Measurements from ENCODE around the gene IL19.

Gene IL19

DNA sequence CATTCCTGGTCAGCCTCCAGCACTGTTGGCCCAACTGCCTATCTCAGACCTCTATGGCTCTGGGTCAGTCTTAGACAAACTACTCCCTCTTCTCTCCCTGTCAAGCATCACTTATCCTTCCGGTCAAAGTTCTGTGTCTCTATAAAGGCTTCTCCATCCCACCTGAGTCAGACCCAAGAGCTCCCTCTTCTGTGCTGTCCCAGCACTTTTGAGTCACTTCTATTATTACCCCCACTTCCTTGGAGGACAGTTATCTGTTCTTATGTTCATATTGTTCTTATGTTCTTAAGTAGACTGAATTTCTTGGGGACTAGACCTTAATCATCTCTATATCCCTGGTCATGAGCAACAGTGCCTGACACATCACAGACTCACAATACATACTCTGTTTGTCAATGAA, 30.9 kb downstream of the IL19 start:
- DNase-seq: no peak

DNA sequence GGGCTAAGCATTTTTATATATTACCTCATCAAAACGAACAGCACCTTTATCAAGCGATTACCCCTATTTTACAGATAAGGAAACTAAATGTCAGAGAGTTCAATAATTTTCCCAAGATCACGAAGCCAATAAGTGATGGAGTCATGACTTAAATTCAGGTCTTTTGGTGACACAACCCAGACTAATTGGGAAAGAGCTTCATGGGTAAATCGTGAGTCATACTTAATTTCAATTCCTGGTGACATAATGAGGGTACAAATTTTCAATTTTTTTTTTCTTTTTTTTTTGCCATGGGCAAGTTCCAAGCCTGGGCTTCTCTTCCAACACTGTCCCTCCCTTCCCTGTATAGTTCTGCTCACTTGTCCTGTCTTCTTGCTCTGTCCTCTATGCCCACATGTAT, 31.8 kb downstream of the IL19 start:
- no peak for DNase-seq

DNA sequence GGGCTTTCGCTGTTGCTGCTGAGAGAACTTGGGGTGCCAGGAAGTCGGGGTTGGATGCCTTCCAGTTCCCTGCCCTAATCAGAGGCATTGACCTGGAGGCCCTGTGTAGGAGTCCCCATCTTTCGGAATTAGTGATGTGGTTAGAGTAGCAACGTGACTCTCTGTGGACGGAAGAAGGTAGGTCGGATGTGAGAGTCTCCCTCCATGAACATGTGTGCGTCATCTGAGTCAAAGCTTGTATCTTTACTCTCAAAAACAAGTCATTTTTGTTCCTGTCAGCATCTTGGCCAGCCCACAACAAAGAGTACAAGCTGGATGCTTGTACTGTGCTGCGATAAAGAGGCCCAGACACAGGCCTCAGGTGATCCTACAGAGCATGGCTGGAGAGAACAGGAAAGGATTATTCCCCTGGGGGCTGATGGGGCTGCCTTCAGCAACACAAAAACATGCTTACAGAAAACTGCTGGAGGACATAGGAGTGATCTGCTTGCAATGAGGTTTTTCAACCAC, 32.7 kb downstream of the IL19 start:
- peak; percentile 71 to 96 (median 84) for DNase-seq

DNA sequence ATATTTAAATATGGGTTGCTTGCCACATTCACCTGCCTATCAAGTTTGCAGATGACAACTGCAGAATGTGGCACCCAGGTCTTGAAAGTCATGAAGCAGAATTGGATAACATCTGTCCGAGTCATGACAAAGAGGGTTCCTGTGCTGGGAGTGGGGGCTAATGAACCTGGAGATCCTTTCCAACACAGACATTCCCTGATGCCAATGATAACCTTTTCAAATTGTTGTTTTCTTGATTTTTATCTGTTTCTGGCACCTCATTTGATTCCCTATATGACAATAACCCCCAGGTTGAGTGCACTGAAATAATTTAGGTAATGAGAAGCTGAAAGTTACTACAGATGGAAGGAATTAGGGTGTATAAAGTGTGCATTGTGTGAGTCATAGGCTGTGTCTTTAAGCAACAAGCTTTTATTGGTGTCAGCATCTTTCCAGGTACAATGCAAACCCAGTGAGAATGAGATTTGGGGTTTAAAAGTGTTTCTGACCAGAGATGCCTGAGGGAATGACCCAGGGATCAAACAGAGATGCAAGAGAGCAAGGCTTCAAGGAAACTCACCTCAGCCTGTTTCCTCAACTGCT, 33.7 kb downstream of the IL19 start:
- DNase-seq: no peak

DNA sequence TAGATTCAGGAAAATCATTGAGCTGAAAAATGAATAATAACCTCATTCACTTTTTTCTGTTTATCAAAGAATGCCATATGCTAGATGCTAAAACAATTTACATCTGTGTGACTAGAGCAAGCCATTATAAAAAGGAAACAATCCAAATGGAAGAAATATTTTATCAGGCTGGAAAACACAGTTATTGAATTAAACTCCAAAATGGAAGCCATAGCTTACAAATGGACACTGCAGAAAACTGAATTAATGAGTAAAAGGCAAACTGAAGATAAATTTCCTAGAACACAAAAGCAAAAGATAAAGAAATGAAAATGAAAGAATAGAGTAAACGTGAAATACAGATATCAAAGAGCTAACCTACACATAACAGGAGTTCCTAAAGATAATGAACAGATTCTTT, 34.8 kb downstream of the IL19 start:
- no peak for DNase-seq

DNA sequence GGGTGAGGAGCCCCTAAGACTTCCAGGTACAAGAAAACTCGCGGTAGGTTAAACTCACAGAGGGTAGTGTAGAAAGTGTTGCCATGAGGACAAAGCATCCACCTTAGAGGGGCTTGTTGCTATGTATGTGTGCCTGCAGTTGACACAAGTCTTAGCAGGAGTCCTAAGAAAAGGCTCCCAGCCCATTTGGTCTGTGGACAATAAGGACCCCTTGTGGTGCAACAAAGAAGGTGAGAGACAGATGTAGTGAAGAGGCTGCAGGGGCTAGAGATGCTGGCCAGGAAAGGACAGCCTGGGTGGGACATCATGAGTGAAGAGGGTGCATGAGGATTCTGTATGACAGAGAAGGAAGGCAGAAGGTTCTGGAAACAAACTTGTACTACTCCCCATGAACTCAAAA, 38.0 kb downstream of the IL19 start:
- DNase-seq: peak in 4 of 6 experiments; percentile 23 to 63 (median 43)

DNA sequence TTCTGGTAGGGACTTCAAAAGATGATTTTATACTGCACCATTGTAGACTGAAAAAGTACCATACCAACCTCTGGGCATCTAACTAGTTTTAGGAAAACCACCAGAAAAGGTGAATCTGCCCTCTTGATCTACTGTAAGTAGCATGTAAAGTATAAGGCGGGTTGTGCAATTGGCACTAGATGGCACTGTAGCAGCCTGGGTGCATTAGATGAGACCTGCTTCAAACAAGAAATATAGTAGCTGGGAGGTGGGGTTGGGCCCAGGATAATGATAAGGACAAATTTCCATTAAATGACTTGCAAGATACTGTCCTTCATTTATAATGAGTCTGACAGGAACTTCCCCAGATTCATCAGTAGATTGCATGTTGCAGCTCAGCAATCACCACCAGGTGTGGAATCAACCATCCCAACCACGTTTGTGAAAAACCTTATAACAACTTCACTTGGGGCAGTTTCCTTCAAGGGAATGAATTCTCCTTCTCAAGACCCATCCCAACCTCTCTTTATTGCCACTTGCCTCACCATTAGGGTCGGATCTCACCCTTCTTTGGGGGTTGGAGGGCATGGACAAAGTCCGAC, 39.0 kb downstream of the IL19 start:
- DNase-seq: peak in 4 of 6 experiments; percentile 30 to 53 (median 40)

DNA sequence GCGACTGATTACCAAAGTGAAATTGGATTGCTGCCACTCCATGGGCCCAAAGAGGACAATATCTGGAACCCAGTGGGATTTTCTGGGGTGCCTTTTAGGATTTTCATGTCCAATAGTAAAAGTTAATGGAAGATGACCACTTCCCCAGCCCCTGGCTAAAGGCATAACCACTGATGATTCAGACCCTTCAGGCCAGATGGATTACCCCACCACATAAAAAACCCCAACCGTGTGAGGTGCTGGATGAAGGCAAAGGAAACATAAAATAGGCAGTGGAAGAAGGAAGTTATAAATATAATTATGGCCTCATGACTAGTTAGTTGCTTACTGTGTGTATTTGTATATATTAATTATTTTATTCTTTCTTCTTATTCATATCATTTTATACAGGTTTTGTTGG, 41.9 kb downstream of the IL19 start:
- no peak for DNase-seq

DNA sequence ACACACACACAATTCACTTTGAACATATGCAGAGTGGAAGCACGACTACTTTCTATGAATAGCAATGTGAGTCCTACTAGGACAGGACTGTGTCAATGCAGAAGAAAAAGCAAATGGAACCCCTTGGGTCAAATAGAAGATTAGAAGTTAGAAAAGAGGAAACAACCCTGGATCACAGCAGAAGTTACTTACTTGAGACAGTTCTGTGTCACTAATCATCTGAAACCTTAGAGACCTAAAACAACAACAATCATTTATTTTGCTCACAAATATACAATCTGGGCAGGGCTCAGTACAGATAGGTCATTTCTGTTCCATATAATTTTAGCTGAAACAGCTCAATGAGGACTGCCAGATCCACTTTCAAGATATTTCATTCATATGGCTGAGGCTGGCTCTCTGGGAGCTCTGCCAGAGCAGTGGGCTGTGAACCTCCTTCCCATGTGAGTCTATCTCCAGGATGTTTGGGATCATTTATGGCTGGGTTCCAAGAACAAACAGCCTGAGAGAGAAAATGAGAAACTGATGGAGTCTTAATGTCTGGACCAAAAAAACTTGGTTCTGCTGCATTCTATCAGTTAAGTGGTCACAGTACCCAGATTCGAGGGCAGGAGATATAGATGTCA, 44.3 kb downstream of the IL19 start:
- DNase-seq: no peak

DNA sequence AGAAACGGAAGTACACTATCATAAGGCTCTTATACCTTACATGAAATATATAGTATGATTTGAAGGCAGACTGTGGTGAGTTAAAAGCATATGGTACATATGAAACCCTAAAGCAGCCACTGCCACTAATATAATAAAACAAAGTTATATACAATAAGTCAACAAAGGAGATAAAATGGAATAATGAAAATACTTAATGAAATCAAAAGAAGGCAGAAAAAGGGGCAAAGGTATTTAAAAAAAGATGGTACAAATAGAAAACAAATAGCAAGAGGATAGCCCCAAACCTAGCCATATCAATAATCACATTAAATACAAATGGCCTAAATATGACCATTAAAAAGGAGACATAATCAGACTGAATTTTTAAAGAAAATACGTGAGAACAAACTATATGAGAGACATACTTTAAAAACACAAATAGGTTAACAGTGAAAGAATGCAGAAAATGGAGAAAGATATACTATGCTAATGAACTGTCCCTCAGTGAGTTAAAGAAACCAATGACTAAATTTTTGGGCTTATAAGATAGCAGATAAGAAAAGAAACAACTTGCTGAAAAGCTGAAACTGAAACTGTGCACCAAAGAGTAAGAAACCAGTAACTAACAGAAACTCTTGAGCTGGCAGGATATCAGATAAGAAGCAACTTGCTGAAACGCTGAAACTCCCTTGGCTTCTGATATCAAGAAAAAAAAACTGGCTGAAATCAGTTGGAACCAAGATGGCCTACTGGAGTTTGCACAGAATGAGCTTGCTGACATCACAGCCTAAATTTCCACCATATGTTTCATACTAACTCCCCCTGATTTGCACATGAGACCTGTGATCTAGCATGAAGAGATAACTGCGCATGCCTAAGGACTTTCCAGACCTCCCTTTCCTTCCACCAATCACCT, 46.1 kb downstream of the IL19 start:
- peak in 4 of 6 experiments; percentile 20 to 63 (median 62) for DNase-seq

DNA sequence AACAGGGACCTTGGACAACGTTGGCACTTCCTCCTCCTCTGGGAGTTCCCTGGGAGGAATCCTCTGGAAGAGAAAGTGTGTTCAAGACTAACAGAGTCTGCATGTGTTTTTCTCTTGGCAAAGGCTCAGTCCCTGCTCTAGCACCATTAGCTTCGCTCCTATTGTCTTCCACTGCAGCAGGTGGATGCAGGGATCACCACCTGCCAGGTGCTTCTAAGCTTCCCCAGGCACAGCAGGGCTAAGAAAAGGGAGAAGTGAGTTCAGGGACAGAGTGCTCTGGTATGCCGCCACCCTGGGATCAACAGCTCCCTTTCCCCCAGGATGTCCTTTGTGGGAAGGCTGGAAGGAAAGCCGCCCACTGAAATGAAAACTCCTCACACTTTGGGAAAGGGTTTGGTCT, 50.9 kb downstream of the IL19 start:
- no peak for DNase-seq

DNA sequence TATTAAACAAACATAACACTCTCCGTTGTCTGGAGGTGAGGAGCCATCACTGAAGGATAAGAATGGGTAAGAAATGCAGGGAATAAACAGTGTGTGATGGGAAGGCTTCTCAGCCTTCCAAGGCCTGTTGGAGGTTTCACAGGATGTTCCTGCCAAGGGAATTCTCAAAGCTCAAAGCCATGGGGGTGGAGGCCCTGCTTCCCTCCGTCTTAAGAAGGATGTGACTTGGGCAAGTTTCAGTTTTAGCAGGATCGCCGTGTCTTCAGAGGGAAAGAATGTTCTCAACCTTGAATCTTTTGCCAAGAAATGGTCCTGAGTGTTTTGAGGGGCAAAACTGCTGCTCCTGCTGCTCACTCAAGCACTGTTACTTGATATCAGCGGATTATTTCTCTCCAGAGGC, 53.2 kb downstream of the IL19 start:
- DNase-seq: no peak

DNA sequence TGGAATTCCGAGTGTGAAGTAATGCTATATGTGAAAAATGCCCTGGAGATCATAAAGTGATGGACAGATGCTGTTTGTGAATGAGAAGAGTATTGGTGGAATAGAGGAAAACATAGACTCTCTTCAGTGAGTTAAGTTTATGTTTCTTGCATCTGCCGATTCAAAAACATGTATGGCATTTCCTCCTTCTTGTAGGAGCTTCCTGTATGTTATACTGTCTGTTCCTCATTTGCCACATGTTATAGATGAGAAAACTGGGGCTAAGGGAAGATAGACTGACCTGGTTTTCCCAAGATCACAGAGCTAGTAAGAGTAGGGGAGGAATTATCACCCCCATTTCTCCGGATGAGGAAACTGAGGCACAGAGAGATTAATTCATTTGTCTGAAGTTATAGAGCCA, 53.8 kb downstream of the IL19 start:
- DNase-seq: no peak

DNA sequence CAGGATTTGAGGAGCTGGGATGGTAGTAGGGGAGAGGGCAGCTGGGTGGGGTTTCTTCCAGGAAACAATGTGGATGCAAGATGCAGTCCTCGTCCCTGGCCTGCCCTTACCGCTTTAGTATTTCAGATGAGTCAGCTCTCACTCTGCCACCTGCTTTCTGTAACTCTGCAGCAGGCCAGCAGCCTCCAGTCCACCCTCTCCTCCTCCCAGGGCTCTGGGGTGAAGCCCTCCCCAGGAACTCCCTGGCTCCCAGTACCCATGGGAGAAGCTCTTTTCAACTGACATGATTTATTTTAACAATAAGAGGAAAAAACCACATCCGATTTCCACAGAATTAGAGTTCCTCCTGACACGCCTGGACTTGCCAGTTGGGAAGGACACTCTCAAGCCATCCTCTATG, 55.8 kb downstream of the IL19 start:
- no peak for DNase-seq

DNA sequence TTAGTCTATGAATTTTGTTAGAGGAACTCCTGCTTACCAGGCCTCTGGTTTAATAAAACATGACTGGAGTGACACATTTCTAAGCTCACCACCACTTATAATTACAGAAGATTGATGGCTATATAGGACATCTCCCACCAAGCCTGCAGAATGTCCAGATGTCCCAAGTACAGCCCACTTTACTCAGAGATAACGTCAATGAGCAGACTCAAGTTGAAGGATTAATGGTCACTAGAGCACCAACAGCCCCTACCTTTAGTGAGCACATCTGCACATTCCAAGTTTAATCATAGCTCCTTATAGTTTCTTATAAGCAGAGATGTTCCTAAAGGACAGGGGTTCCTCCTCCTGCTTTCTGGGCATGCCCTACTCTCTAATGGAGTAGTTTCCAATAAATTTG, 57.5 kb downstream of the IL19 start:
- no peak for DNase-seq

DNA sequence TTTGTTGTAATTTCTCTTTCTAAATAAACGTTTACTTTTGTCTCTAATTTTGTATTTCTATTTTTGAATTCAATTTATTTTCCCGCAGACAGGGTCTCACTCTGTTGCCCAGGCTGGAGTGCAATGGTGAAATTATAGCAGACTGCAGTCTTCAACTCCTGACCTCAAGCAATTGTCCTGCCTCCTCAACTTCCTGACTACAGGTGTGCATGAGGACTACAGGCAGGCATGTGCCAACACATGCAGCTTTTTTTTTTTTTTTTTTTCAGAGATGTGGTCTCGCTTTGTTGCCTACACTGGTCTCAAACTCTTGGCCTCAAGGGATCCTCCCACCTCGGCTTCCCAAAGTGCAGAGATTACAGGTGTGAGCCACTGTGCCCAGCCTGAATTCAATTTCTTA, 58.2 kb downstream of the IL19 start:
- DNase-seq: no peak

DNA sequence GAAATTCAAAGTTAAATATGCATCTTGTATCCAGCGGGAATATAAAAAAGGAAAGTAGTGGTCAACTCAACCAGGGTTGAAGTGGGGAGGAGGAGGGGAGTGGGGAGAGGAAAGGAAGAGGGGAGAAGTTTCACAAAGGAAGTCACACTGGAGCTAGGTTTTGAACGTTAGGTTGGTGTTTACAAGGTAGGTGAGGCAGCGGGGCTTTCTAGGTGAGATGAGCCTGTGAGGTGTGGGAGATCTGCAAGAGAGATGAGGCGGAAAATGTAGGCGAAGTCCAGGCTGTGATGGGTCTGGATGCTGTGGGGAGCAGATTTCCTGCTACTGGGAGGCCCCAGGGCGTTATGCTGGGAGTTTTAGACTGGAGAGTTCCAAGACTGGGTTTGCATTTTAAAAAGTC, 58.7 kb downstream of the IL19 start:
- DNase-seq: peak in 2 of 6 experiments; percentile 13 to 16

DNA sequence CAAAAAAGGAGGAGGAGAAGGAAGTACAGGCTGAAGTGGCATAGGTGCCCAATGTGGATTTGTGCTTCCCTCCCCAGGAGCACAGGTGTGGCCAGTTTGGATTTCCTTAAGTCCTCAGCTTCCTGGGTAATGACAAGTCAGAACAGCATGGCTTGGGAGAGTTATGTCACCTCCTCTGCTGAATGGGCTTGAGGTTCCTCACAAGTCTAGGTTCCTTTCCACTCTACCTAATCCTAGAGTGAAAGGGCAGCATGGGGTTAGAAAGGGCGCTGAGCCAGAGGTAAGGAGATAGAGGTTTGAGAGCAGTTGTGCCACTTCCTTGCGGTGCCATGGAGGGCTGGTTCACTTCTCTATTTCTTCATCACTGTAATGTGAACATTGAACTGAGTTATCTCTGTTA, 59.3 kb downstream of the IL19 start:
- no peak for DNase-seq

DNA sequence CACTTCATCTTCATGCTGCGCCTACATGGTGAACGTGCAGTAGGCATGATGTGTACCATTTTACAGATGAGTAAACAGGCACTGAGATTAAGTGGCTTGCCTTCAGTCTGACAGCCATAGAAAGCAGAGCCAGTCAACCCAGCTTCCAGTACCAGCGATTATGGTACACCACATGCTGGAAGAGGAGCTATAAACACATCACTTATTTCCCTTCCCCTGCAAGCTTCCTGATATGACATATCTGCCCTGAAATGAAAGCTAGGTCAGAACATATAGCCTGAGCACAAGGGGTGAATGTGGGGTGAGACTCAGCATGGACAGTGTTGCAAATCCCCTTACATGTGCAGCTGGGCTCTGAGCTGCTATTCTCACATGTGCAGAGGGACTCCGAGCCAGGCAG, 61.1 kb downstream of the IL19 start:
- DNase-seq: no peak

DNA sequence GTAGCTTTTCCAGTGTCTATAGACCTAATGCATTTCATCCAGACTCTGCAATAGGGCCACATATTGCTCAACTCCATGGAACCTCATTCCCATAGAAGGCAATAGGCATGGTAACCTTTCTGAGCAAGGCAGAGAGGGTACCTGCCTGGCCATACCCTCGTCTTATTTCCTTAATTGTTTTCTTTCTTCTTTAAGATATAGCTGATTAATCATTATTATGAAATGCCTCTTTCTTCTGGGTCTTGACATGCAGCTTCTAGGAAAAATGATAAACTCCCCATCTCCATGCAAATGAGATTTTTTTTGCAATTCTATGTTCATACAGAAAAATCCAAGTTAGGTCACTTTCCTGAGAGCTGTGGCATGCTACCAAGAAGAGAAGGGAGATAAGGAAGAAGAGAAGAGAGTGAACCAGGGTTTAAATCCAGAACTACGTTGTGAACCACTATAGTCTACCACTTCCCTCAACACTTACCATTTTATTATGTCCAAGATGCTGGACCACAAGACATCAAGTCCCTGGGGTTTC, 61.8 kb downstream of the IL19 start:
- DNase-seq: no peak

DNA sequence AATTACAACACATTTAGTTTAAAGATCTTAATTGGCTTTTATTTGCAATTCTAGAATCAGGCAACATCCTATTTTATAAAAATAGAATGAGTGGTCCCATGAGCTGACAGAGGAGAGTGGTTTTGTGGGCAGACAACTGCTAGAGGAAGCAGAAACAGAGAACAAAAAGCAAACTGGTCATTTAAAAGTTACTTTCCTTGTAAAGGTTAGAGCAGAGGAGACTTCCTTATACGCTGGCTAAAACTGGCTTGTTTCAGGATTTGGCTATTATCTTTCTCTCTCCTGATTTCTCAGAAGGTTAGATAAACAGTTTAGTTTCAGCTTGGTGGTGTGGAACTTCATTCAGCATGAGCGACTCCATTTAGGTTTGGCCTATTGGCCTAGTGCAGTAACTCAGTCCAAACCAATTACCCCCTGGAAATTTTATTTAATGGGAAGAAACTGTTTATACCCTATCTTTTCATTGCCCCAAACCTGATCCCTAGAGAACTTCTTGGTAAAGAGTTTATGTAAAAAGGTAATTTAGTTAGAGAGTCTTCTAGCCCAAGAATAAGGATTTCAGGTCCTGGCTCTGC, 62.6 kb downstream of the IL19 start:
- DNase-seq: no peak

DNA sequence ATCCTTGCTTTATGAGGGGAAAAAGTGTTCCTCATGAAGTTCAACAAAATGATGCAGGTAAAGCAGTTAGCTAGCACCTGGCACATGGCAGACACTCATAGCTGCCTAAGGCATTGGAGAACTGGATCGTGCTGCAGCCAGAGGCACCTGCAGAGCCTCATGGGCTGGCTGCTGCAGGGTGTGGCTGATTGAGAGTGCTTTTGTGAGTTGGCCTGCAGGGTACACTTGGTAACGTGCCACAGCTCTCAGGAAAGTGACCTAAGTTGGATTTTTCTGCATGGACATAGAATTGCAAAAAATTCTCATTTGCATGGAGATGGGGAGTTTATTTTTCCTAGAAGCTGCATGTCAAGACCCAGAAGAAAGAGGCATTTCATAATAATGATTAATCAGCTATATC, 63.2 kb downstream of the IL19 start:
- no peak for DNase-seq

DNA sequence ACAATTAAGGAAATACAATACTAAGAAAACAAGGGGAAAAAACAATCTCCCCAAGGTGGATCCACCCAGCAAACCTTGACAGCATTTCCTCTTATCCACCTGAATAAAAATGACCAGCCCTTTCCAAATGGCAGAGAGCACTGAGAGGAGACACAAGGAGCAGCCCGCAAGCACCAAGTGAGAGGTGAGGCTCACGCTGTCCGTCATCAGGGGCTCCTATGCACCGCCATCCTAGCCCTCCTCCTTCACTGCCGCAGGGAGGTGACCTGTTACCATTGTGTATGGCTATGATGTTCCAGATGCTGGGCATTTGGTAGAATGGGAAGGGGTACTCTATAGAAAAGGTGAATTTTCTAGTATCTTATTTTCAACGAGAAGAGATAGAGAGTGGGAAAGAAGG, 63.6 kb downstream of the IL19 start:
- no peak for DNase-seq

Data from stimulated activated naive CD4-positive, alpha-beta T cell (primary cell).